GM19239 (cell line): ENCODE results near the gene DPP3.
"Not testable (repeated sequence)": the region's sequence is repeated elsewhere in the genome, so short reads cannot be mapped to it uniquely, and the experiment has no call there.

ENCODE experiments used
- DNase-seq: peaks from one replicate; pipeline ENCODE4 v3.0.0; 2011; ENCODE audit warnings: low spot score; ENCODE audit not compliant: insufficient read length
- FAIRE-seq: peaks from 2 replicates; lab custom pipeline; 2011; peaks lifted over from hg19 to GRCh38; lab: Jason Lieb, UNC

DPP3 gene

DNA sequence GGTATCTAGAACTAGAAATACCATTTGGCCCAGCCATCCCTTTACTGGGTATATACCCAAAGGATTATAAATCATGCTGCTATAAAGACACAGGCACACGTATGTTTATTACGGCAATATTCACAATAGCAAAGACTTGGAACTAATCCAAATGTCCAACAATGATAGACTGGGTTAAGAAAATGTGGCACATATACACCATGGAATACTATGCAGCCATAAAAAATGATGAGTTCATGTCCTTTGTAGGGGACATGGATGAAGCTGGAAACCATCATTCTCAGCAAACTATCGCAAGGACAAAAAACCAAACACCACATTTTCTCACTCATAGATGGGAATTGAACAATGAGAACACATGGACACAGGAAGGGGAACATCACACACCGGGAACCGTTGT lies 16.1 kb upstream of the DPP3 start:
- not testable (repeated sequence) for DNase-seq, FAIRE-seq

- no peak for FAIRE-seq
Measured at GRCh38 chr11:66464916-66465315, 15.3 kb upstream of the DPP3 start.

DNA sequence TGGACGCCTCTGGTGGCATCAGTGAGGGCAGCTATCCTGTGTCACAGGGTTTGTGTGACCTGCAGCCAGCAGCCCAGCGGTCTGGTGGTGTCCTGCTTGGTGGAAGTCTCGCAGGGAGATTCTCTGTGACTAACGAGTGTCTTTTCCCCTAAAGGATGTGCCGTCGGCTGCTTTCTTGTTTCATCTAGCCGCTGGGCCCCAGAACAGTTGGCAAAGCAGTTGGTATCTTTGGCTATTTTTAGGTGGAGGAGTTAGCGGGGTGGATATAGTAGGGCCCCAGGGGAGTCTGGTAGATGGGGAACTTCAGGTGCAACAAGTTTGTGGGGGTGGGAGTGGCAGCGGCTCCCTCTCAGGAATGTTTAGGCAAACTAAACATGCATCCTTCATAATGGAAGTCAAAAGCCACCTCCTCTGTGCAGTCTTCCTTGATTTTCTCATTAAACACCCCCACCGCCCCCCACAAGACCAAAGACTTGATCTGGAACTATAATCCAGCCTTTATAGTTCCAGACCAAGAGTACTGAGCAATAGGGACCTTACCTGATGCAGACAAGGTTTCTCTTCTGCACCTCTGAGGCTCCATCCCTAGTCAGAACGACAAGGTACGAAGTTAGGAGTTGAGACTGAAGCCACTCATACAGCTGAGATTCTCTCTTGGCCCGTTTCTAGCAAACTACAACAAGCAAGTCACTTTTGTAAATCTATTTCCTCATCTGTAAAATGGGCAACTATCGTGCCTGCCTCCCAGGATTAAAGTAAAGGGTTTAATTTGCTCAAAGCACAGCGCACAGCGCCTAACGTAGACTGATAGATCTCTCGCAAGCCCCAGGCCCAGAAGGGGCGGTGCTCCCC lies 14.6 kb upstream of the DPP3 start:
- FAIRE-seq (peak; percentile 26), DNase-seq (no peak)

More at GRCh38 chr11:66464916-66465315, 15.3 kb upstream of the DPP3 start:
- no peak for DNase-seq

DNA sequence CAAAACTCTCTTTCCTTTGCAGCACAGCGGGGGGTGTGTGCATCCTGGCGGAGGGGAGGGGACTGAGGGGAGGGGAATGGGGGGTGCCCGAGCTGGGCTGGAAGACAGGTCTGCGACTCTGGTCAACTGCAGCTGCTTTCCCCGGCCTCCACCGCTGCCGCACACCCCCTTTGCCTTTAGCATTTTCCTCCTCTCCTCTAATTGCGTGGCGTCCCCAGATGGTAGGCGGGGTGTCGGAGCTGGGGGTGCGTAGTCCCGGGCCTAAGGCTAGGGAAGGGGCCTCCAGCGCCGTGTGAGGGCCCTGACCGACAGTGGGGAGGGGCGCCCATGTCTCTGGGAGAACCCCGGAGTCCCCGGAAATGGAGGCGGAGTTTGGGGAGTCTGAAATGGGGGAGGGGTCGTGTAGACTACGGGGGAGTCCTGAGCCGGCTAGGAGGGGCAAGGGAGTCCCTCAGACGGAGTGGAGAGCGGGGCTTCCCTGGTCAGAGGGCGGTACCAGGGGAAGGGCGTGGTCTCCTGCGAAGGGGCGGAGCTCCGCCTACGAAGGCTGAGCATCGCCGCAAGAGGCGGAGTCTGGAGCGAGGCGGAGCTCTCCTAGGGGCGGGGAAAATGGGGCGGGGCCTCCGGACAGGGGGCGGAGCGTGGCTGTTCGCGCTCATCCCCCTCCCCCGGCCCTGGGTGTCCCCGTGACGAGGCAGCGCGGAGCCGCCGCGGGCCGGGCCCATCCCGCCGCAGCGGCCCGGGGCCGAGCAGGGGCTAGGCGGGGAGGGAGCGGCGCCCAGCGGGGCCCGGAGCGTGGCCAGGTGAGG lies 13.8 kb upstream of the DPP3 start, which contains the start of gene PELI3:
TSS of gene PELI3 (plus strand) at position 681 of the 809 bp plus-strand sequence. CDS start 1,224 bp downstream, outside the sequence.
- peak; percentile 91 for FAIRE-seq
- DNase-seq: peak; percentile 99

DNA sequence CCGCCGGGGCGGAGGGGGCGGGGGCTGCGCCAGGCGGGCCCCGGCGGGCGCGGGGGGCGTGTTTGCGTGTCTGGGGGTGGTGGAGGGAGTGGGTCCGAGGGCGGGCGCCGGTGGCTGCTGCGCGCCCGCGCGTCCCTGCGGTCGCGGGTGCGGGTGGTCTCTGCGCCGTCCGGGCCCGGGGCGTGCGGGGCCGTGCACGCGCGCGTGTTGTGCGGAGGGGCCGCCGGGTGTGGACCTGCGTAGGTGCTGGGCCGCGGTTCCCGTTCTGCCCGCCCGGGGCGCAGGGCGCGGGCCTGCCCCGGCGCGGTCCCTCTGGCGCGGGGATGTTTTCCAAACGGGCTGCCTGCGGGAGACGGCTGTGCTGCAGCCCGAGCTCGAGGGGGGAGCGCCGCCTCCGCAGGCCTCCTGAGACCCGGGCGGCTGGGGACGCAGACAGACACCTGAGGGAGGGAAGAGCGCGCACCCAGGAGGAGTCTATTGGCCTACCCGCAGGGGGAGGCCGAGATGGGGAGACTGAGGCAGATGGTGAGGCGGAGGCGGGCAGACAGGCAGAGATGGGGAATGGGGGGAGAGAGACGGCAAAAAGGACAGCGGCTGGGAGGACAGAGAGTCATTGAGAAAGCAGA lies 13.1 kb upstream of the DPP3 start:
- DNase-seq (peak; percentile 68), FAIRE-seq (no peak)

DNA sequence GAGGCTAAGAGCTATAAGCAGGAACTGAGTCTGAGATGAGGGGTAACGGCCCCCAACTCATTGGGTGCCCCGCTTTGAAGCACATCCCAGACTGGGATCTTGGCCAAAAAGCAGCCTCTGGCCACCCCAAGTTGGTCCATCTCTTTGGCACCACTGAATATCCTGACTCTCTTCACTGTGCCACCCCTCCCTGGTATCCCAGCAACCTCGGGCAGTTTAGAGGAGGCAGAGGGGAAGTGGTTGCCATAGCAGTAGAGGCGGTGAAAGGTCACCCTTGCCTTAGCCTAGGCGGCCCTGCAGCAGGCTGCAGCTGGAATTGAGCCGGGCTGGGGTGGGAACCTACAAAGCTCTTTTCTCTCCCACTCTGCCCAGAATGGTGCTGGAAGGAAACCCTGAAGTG lies 12.5 kb upstream of the DPP3 start:
- DNase-seq (no peak), FAIRE-seq (no peak)

DNA sequence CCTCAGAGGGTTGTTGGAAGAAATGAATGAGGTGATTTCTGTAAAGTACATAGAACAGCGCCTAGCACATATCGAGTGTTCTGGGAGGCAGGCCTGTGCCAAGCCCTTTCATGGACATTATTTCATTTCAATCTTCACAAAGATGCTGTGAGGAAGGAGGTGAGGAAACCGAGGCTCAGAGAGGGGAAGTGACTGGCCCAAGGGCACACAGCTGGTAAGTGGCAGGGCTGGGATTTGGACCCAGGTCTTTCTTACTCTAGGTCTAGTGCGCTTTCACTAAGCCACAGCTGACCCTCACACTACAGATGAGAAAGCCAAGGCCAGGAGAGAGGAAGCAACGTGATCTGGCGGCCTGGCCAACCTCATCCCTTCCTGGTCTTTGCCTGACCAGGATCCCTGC lies 11.5 kb upstream of the DPP3 start:
- FAIRE-seq (no peak), DNase-seq (no peak)

DNA sequence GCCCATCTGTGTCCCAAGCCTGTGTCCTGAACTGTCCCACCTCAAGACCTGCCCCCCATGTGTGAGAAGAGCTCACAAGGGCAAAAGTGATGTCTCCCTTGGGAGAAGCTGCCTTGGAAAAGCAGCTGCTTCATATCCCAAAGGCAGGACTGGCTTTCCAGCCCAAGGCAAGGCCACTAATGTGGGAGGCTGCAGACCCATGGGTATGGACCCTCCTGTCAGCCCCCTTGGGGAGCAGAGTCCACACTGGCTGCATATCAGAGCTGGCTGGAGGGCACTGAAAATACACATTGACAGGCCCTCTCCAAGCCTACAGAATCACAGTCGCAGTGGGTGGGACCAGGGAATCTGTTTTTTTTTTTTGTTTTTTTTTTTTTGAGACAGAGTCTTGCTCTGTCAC lies 10.8 kb upstream of the DPP3 start:
- FAIRE-seq (no peak), DNase-seq (no peak)

GRCh38 chr11:66470015-66470414 lies 10.2 kb upstream of the DPP3 start:
- DNase-seq (no peak), FAIRE-seq (no peak)

DNA sequence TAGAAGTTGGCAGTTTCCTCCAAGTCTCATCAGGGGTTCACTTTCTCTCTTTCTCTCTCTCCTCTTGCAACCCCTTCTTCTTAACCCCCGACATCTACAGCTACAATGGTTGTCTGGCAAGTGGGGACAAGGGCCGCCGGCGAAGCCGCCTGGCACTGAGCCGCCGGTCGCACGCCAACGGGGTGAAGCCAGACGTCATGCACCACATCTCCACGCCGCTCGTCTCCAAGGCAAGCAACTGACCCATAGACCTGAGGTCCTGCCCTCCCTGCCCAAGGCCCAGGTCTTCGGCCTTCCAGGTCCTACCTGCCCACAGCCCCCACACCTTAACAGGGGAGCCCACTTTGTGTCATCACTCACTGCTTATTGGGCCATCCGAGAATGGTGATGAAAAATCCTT lies 9.1 kb upstream of the DPP3 start:
- DNase-seq (no peak), FAIRE-seq (no peak)

DNA sequence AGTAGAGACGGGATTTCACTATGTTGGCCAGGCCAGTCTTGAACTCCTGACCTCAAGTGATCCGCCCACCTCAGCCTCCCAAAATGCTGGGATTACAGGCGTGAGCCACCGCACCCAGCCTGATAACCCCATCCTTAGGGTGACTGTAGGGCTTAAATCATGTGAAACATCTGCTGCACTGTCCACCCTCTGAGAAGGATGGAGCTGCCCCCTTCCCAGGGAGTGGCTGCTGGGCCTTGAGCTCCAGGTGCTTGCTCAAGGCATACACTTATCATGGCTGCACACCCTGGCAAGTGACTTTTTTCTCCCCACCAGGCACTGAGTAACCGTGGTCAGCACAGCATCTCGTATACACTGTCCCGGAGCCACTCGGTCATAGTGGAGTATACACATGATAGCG lies 8.2 kb upstream of the DPP3 start:
- DNase-seq (no peak), FAIRE-seq (no peak)

DNA sequence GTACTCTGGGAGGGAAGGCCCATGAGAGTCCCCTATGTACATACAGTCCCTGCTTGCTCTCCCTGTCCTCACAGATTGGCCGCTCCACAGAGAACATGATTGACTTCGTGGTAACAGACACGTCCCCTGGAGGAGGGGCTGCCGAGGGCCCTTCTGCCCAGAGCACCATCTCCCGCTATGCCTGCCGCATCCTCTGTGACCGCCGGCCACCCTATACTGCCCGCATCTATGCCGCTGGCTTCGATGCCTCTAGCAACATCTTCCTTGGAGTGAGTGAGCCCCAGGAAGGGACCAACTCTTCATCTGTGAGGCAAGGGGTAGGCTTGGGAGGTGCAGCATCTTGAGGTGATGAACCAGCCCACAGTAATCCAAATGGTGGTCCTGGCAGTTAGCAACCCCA lies 7.1 kb upstream of the DPP3 start:
- no peak for DNase-seq
- FAIRE-seq: no peak

- FAIRE-seq (no peak), DNase-seq (no peak)
Measured at GRCh38 chr11:66473608-66474515, 6.4 kb upstream of the DPP3 start.

GRCh38 chr11:66475349-66476172 lies 4.7 kb upstream of the DPP3 start:
- no peak for FAIRE-seq
- no peak for DNase-seq

DNA sequence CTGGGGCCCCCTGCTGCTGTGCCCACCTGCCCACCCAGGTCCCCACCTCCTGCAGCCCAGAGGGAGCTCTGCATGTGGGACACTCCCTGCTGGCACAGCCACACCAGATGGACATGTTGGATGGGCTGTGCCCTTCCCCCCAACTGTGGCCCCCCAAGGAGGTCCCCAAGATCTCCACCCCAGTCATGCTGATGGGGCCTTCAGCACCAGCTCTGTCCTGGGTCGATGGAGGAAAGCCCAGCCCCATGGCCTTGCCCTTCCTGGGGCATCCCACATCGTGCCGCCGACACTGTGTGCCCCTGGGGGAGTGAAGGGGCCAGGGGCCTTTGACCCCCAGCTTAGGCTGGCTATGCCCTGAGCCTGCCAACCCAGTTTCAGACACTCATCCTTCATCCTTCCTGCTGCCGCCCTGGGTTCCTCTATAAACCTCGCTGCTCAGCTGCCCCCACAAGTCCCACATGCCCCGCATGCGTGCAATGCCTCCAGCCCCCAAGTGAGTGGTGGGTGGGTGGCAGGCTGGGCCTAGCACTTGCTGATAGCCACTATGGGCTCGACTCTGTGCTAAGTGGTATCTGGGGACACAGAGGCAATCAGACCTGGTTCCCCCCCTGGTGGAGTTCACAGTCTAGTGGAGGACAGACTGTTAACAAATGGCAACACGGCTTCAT lies 3.9 kb upstream of the DPP3 start:
- DNase-seq (no peak), FAIRE-seq (no peak)

- FAIRE-seq (no peak), DNase-seq (no peak)
Measured at GRCh38 chr11:66476841-66477251, 3.4 kb upstream of the DPP3 start.

GRCh38 chr11:66477263-66478201 lies 2.7 kb upstream of the DPP3 start:
- FAIRE-seq: no peak
- DNase-seq: no peak
